NCI-H345 treated with DMSO at 0.1 percent for 48 hours (cell line): ENCODE data around the gene ARHGEF19.

Experiments
- DNase-seq: peaks from one replicate; lab custom pipeline; 2025; ENCODE audit not compliant: unreplicated experiment; lab: John Stamatoyannopoulos, UW

The ARHGEF19 gene

GRCh38 chr1:16151196-16151994 lies 61.1 kb downstream of the ARHGEF19 start:
- DNase-seq, result no peak

GRCh38 chr1:16150508-16150907 lies 61.9 kb downstream of the ARHGEF19 start:
- DNase-seq, result no peak

DNA sequence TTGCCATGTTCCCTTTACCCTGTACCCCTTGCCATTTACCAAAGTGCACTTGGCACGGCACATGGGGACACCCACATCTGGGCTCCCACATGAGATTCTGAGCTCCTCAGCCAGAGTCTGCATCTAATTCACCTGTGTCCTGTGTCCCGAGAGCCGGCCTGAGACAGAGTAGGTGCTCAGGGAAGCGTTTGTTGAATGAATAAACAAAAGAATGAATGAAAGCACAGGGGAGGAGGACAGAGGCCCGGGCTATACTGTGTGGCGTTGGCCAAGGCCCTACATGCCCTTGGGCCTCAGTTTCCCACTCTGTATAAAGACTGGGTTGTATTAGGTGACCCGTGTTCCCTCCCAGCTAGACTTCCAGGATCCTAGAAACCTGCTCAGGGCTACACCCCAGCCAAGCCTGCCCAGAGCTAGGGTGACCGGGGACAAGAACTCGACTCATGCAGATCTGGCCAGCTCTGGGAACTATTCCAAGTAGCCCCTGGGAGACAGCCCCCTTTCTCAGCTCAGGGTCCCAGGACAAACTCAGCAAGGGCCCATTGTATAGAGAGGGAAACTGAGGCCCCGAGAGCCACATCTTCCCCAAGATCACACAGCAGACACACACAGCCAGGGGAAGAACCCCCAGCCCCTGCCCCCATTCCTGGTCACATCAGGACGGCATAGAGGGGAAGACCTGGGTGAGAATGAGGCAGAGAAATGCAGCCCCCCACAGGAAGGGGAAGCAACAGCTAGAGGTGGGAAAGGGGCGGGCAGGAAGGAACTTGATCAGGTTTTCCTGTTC lies 62.6 kb downstream of the ARHGEF19 start:
- no peak for DNase-seq

DNA sequence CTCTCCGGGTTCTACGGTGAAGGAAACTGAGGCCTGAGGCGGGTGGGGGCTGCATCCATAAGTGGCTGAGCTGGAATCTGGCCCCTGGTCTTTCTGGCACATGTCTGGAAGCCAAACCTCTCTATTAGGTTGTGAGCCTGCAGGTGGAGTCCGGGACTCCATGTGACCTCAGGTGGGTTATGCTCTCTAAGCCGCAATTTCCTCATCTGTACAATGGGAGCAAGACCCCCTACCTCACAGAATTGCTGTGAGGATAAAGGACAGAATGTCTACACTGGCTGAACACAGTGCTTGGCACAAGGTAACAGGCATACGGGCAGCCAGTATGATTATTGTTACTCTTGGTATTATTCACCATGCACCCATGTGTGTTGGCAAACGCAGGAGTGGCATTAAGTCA lies 63.3 kb downstream of the ARHGEF19 start:
- no peak for DNase-seq

DNA sequence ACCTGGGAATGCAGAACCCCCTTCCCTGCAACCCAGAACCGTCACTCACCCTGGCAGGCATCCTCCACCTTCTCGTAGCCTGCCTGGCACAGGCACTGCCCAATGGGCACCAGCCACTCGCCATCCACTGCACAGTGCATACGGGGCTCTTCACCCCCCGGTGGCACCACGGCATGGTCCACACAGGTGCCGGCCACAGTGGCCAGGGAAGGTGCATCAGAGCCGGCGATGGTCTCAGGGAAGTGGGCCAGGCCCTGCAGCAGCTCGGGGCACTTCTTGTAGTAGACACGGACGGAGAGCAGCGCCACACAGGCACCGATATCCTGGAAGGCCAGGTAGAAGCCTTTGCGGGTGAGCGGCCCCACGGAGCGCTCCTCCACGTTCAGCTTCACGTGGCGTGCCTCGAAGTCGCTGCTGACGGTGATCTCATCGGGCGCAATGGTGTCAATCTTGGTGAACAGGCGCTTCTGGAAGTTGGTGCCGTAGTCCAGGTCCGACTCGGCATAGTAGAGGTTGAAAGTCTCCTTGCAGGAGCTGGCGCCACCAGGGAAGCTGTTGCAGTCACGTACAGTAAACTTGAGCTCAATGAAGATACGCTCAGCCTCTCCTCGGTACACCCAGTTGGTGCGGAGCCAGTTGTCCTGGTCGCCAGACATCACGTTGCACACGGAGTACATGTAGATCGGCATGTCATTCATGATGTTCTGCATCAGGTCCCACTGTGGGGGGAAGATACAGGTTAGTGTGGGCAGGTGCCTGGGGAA lies 63.9 kb downstream of the ARHGEF19 start:
- DNase-seq, result no peak
